Kidney epithelial cell (primary cell): ENCODE results near the gene SGMS1. TPM values are rescaled to one million over a fixed set of nuclear protein-coding genes. Genes with fewer than 3 reads are reported as not detected.
A peak's percentile ranks its signal among the peaks of the same experiment; 100 is the strongest.
"Not testable (repeated sequence)": the region's sequence is repeated elsewhere in the genome, so short reads cannot be mapped to it uniquely, and the experiment has no call there.

Experiments
- DNase-seq: peaks from one replicate; pipeline ENCODE4 v3.0.0-alpha.2; 2010; ENCODE audit warnings: low read depth
- H3K27me3 ChIP-seq: 2 replicates; pipeline ENCODE4 v1.6.0; 2011; ENCODE audit warnings: low read length; ENCODE audit not compliant: control insufficient read depth, insufficient read depth
- H3K36me3 ChIP-seq: 2 replicates; pipeline ENCODE4 v1.5.1; 2011; ENCODE audit warnings: low read length; ENCODE audit not compliant: control insufficient read depth, insufficient read depth
- H3K4me3 ChIP-seq: 2 replicates; pipeline ENCODE4 v1.5.1; 2011; ENCODE audit warnings: low read depth, mild to moderate bottlenecking, control low read depth, low read length
- total RNA-seq: library from RNA; depleted of rRNA; stranded (reverse); fragments of >200 nt; gene quantifications from 2 replicates; pipeline ENCODE4 v1.2.3, GENCODE V29; 2015
- TF ChIP-seq, protein P1 (sequence below): IDR thresholded peaks from 2 replicates; pipeline ENCODE4 v1.5.1; 2011; ENCODE audit warnings: mild to moderate bottlenecking, moderate library complexity, low read length, control low read depth, inconsistent platforms; ENCODE audit not compliant: insufficient read depth, poor library complexity, severe bottlenecking

Gene SGMS1
- total RNA-seq, 1 donor from 2014 or later: 27.0 TPM

DNA sequence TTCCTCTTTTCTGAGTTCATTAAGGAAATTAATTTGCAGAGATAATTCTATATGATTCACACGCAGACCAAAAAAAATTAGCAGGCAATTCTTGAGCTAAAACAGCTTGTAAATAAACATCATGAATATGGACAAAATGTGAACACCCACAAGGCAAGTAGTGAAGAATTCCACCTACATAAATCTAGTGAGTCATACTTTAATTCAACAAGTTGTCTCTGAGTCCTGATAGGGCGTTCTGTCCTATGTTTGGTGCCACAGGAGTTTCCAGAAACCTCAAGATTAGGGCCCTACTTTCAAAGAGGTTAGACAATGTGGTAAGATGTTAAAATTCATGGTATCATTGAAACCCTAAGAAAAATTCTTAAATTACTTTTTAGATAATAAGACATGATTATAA lies 122.3 kb downstream of the SGMS1 start:
- DNase-seq: no peak
- Histone ChIP-seq H3K36me3 (no peaks in the 10 kb centered on the region), H3K4me3 (no peak overlapping the region), H3K27me3 (no peaks in the 10 kb centered on the region)
- TF ChIP-seq, protein P1, sequence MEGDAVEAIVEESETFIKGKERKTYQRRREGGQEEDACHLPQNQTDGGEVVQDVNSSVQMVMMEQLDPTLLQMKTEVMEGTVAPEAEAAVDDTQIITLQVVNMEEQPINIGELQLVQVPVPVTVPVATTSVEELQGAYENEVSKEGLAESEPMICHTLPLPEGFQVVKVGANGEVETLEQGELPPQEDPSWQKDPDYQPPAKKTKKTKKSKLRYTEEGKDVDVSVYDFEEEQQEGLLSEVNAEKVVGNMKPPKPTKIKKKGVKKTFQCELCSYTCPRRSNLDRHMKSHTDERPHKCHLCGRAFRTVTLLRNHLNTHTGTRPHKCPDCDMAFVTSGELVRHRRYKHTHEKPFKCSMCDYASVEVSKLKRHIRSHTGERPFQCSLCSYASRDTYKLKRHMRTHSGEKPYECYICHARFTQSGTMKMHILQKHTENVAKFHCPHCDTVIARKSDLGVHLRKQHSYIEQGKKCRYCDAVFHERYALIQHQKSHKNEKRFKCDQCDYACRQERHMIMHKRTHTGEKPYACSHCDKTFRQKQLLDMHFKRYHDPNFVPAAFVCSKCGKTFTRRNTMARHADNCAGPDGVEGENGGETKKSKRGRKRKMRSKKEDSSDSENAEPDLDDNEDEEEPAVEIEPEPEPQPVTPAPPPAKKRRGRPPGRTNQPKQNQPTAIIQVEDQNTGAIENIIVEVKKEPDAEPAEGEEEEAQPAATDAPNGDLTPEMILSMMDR: no peak

DNA sequence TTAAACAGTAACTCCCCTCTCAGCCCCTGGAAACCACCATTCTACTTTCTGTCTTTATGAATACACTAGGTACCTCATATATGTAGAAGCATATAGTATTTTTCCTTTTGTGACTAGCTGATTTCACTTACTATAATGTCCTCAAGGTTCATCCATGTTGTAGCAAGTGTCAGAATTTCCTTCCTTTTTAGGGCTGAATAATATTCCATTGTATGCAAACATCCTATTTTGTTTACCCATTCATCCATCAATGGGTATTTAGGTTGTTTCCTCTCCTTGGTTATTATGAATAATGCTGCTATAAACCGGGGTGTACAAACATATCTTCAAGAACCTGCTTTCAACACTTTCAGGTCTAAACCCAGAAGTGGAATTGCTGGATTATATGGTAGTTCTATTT lies 125.3 kb downstream of the SGMS1 start:
- TF ChIP-seq, protein P1: no peak
- Histone ChIP-seq H3K4me3 (no peak overlapping the region), H3K36me3 (no peaks in the 10 kb centered on the region), H3K27me3 (no peaks in the 10 kb centered on the region)
- no peak for DNase-seq

DNA sequence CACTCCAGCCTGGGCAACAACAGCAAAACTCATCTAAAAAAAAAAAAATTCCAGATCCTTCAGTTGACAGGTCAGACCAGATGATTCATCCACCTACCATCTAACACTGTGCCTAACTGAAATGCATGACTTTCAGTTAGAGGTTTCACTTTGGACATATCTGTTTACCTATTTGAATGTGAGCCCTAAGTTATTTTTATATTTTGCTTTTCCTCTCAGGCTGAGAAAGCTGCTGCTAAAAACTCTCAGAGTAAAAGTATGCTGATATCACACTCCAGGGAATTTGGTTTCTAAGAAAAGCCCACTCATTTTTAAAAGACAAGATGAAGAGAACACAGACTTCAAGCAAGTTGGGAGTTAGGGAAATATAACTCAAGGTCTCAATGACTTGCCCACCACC lies 126.0 kb downstream of the SGMS1 start:
- no peaks in the 10 kb centered on the region for H3K27me3 ChIP-seq
- H3K36me3 ChIP-seq: no peaks in the 10 kb centered on the region
- TF ChIP-seq, protein P1: no peak
- peak; percentile 34 for DNase-seq
- H3K4me3 ChIP-seq: no peak overlapping the region

DNA sequence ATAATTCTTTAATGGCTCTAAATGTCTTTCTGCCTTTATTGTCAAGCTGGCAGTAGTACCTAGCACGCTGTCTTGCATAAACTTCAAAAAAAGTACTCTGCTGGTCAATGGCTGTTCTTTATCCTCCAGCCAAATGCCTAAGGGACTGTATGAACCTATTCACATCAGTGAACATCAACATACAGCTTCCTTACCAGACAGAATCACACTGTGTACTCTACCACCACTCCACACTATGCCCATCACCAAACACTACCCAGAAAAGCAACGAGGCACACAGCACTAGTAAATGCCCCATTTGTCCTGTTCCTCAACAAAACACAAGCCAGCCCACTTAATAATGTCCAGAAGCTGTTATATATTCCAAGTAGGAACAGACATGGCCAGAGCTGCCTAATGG lies 127.5 kb downstream of the SGMS1 start:
- no peak for DNase-seq
- H3K4me3 ChIP-seq: no peak overlapping the region
- H3K27me3 ChIP-seq: no peaks in the 10 kb centered on the region
- no peaks in the 10 kb centered on the region for H3K36me3 ChIP-seq
- TF ChIP-seq, protein P1: no peak

DNA sequence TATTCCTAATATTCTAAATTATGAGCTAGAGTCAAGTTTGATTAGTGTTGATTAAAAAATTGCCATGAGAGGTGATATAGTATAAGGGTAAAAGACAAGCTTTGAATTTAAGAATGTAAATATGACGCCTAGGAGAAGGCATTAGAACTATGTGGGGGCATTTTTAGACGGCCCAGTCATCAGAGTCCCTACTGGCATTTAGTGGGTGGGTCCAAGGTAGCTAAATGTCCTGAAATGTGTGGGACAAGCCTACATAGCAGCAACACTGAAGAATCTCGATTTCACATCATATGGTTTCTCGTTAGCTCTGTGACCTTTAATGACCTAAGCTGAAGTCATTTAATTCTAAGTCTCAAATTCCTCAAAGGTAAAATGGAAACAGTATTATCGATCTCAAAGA lies 133.5 kb downstream of the SGMS1 start:
- H3K36me3 ChIP-seq: no peaks in the 10 kb centered on the region

DNA sequence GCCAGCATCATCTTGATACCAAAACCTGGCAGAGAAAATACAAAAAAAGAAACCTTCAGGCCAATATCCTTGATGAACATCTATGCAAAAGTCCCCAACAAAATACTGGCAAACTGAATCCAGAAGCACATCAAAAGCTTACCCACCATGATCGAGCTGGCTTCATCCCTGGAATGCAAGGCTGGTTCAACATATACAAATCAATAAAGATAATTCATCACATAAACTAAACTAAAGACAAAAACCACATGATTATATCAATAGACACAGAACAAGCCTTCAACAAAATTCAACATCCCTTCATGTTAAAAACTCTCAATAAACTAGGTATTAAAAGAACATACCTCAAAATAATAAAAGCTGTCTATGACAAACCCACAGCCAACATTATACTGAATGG lies 139.2 kb downstream of the SGMS1 start:
- not testable (repeated sequence) for H3K36me3 ChIP-seq, DNase-seq, H3K27me3 ChIP-seq, H3K4me3 ChIP-seq

More for the DNA sequence above, 133.5 kb downstream of the SGMS1 start:
- no peak overlapping the region for H3K4me3 ChIP-seq
- TF ChIP-seq, protein P1: no peak
- no peak for DNase-seq
- H3K27me3 ChIP-seq: no peaks in the 10 kb centered on the region
